Activated T-cell treated with anti-CD3 and anti-CD28 coated beads, Interleukin-2, amount 50 U/mL, for 48 hours (primary cell): ENCODE measurements around the gene ACSS1.

Experiments used
- DNase-seq, 2 experiments: peaks; one replicate each; pipeline ENCODE4 v3.0.0-alpha.2; 2020

The ACSS1 gene

DNA sequence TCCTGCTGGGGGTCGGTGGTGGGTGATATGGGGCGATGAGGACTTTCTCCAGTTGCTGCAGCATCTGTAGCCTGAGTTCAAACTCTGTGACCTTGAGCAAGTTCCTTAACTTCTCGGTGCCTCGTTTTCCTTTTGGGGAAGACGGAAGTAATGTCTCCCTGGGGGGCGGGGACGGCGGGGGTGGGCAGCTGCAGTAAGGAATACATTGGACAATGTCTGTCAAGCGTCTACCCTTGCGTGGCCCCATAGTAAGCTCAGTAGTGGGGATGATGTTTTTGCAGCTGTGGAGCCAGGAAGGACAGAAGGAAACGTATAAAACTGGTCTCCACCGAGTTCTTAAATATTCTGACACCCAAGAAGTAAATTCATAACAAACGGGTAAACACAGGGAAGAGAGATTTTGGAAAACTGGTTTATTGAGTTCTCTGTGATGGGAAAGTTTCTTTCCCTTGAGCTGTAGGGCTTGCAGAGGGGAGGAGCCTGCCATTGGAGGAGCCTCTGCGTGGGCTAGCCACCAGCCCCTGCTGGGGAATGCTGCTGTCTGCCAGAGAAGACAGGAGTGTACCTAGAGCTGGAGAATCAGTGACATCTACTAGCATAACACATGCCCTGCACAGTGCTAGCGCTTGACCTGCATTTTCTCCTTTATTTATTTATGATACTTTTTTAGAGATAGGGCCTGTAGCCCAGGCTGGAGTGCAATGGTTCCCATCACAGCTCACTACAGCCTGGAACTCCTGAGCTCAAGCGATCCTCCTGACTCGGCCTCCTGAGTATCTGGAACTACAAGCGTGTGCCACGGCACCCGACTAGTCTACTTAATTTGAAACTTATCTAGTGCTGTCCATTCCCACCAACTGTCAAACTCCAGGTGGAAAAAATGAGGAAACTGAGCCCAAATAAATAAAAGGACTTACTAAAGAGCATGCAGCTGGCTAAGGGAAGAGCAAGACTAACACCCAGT lies 1.2 kb upstream of the ACSS1 start:
- no peak for DNase-seq

DNA sequence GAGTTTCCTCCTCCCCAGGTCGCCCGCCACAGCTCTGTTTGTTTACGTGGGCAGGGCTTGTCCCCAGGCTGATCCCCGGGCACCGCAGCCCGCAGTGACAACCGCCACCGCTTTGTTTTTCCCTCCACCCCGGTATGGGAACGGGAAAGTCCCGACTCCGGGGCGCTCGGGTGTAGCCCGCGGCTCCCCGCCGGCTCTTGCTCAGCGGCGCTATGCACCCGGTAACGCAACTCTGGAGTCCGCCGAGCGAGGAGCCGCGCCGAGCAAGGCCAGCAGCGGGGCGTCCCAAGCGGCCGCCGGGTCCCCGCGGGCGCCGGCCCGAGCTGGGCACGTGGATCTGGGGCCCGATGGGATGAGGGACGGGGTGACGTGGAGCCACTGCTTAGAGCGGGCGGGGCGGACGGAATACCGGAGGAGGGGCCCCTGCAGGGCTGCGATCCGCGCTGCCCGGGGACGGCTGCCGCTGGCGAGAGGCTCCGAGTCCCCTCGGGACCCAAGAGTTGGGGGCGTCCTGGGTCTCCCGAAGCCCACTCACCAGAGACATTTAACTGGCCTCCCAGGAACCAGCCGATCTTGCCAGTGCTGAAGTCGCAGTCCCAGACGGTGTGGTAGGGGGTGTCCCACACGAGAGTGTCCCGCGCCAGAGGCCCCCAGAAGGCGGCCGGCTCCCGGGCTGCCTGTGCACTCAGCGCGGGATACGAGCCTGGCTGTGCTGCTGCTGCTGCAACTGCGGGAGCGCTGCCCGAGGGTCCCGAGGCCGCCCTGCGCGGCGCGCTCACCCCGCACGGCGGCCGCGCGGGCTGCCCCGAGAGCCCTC lies 497 bp downstream of the ACSS1 start:
- peak; percentile 80 to 85 for DNase-seq

DNA sequence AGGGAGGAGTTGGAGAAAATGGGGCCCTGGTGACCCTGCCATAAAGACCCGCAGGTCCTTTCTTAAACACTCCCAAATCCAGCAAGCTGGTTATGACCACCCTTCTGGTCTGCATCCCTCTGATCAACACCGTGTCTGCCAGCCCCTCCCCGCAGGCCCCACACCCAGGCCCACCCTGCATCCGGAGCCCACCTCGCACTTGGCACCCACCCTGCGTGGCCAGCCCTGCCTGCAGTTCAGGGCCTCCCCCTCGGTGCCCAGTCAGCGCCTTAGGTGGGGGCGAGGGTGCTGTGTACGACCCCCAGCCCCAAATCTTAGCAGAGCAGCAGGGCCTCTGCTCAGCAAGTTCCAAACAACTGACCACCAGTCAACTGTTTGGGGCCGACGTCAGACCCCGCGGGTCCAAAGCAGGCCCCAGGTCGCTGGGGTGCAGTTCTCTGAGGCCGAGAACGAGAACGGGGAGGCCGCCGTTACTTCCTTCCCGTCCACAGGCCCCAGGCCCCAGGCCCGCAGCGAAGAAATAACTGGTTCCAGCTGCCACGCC lies 1.2 kb downstream of the ACSS1 start:
- no peak for DNase-seq

DNA sequence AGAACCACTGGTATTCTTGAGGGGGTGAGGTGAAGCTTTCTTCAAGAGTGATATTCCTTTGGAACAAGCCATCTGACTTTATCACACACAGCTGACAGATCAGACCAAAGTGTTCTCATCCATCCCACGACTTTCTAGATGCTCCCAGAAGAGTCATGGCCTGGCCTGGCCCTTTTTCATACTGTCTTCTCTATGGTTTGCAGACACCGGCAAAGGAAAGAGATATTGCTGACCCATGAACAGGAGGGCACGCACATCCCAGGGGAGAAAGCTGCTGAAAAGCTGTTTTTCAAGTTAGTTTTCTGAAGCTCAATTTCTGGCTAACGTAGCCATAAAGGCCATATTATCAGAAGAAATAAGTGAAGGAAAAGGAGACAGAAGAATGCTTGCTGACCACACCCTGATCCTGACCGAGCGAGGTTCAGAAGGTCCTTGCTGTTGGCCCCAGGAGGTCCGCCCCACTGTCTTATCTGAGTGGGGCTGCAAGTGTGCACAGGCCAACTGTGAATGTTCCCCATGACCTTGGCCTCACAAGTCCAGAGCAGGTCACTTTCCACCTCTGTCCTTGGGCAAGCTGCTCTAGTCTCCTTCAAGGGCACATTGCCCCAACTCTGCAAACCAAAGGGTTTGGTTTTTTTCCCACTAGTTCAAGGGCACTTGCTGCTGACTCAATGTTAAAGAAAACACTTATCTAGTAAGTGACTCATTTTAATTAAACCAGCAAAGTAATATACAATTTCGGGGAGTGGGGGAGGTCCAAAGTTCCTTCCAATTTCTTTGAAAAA lies 2.0 kb downstream of the ACSS1 start:
- no peak for DNase-seq

- no peak for DNase-seq
Observed at GRCh38 chr20:25054995-25055629, 2.8 kb downstream of the ACSS1 start.

DNA sequence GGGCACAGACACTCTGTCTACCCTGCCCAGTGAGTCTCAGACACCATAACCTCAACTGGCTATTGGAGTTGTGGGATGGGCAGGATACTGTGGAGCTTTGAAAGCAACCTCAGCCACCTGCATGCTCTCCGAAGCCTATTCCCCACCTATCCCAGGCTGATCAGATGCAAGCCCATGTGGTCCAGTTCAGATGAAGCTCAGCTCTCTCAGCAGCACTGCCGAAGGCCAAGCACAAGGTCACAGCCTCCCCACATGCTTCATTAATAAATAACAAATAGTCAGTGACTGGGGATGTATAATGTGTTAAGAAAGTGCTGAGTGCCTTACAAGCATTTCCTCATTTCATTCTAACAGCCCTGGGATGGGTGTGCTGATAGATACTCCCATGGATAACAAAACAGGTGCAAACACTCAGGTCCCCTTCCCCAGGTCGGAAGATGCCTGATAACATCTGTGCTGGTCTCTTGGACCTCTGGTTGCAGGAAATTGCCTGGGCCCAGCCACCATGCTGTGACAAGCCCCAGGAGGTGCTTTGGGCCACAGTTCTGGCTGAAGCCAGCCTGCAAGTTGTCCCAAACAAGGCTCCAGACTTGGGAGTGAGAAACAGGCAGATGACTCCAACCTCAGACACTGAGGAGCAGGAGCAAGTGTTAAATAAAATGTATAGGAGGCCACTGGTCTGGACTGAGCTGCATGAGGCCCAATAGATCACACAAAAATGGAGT lies 3.7 kb downstream of the ACSS1 start:
- DNase-seq, result no peak

DNA sequence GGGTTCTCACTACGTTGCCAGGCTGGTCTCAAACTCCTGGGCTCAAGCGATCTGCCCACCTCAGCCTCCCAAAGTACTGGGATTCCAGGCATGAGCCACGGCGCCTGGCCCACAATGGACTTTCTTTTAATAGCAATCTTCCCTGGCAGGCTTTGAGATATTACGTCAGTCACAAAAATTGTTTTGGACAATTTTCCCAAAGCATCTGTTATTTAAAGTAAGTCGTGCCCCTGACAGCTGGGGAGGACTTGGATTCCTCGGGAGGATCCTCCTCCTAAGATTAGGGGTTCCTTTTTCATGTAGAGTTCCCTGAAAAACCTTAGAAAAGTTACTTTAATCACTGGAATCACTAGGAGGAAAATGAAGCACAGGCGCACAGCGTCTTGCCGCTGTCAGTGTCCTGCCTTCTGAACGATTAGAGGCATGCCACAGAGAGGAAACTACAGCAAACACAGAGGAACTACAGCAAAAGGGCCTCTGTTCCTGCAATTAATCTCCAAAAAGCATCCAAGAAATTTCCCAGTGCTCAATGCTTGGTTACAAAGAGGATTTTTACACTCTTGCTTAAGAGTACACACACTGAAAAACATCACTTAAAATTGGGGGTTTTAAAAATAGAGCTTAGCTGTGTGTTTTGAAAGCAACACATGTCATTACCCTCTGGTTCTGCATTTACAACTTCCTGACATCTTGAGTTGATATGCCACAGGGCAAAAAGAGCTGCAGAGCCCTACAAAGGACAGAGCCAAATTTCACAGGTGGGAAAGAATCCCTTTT lies 4.5 kb downstream of the ACSS1 start:
- no peak for DNase-seq

DNA sequence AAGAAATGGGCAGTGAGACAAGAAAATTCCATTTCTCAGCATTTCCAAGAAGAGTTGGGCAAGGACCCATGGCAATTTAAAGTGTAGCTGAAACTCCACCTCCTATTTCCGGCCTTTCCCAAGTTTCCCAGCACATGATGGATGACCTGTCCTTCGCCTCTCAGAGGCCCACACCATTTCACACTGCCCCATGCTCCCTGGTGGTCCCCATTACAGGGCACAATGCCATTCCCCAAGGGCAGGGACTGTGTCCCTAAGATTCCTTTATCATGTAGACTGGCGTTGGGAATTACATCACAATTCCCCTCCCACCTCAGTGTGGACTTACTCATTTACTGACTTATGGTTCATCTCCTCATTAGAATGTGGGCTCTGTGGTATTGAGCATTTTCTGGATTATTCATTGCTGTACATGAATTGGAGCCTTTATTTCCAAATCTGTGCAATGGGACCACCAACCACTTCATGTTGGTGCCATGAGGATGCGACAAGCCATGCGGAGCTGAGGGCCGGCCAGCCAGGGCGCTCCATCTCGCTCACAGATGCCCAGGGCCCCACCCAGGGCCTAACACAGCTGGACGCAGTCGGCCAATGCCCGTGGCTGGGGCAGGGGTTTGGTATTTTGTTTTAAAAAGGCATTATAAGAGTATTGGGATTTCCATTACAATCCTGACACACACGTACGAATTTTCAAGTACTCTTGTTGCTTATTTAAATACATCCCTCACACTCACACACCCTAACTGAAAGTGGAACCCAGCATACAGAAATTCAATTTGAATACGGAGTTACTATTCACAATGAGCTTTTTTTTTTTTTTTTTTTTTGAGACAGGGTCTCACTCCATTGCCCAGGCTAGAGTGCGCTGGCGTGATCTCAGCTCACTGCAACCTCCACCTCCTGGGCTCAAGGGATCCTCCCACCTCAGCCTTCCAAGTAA lies 5.4 kb downstream of the ACSS1 start:
- no peak for DNase-seq

DNA sequence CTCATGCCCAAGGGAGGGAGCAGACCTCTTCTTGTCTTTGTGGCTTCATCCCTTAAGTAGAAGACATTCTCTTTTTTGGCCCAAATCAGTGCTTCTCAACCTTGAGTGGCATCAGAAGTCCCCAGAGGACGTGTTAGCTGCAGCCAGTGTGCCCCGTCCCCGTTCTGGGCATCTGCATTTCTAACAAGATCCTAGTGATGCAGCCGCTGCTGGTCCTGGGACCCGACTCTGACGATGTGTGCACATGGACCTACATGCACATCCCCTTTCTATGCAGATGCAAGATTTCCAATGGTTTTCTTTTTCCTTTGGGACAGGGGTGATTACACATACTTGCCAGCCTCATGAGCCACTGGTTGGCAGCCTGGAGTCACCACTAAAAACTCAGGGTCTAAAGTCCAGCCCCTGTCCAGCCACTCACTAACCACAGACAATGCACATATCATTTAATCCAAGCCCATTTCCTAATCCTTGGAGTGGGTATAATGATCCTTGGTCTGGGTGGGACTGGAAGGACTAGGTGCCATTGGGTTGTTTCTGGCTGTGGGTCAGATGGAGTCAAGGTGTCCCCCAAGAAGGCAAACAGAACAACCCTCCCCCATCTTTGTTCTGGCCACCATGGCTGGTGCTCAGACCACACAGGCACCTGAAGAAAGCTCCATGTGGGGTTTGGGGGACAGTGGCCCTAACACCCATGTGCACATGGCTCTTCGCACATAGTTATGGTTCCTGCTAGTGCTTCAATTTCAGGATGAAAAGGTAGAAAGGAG lies 6.4 kb downstream of the ACSS1 start:
- no peak for DNase-seq

DNA sequence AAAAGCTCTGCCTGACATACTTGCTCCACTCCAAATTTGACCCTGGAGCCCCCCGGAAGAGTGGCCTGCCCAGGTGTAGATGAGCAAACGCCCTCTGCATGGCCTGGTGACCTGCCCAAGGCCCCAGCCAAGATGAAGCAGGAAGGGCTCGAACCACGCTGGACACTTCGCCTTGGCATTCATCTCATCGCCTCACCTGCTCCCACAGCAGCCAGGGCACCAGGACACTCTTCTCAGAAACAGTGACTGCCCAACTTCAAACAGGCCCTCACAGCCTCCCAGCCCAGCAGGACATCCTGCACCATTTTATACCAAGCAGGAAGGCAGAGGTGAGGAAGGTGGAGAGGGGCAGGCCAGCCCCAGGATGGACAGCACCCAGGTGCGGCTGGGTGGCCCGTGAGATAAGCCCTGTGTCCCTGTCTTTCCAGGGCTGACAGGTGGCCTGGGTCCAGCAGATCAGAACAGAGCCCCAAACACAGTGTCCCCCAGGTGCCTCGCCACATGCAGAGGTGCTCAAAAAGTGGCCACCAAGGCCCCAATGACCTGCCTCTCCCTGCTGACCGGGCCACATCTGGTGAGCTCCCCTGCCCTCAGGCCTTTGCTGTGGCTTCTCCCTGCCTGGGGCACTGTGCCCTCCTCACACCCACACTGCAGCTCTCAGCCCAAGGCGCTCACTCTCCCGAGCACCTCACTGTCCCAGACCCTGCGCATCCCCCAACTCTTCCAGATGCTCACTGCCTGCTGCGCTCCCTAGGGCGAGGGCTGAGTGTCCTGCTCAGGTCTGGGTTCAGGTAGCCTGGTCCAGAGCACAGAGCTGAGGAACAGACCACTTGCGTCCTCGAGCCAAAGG lies 7.2 kb downstream of the ACSS1 start:
- DNase-seq, result no peak

DNA sequence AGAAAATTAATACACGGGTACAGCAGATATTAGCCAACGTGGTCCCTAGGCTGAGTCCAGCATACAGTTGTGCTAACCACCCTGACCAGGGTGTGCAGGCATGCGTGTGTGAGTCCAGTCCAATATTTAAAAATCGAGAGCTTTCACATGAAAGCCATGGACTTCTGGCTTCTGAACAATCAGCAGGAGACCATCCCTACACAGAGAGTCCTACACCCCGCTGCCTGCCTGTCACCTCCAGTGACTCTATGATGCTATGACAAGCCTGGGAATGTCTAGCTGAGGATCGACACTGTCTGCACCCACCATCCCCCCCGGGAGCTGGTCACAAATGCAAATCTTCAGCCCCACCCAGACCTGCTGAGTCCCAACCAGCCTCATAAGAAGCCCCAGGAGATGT lies 7.9 kb downstream of the ACSS1 start:
- no peak for DNase-seq

DNA sequence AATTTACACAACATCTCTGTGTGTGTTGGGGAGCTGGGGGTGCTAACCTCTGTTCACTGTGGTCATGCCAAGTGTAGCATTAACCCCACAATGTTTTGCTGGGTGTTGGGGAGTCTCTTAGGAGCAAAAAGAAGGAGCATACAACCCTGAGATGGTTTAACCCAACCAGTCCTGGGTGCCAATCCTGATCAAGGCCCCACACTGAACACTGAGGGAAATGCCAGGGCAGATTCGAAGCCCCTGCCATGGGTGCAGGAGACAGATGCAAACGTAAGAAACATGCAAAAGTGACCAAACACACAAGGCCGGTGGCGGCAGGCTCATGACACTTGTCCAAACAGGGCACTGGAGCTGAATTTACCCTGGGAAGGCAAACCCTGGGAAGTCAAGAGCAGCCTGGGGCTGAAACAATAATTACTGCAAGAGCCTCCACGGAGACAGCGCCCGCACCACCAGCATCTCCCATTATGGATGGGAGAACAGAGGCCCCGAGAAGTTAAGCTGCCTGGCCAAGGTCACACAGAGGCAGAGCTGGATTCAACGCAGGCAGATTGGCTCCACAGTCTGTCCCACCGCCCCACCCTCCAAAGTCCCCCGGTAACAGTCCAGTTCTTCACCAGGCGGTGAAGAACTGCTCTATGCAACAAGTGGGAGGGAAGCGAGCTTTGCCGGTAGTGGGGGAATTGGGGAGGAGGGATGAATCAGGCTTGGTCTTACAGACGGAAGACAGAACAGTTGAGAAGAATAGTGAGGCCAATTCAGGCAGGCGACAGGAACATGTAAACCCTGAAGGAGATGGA lies 8.5 kb downstream of the ACSS1 start:
- no peak for DNase-seq

GRCh38 chr20:25048519-25048952 lies 9.4 kb downstream of the ACSS1 start:
- no peak for DNase-seq

DNA sequence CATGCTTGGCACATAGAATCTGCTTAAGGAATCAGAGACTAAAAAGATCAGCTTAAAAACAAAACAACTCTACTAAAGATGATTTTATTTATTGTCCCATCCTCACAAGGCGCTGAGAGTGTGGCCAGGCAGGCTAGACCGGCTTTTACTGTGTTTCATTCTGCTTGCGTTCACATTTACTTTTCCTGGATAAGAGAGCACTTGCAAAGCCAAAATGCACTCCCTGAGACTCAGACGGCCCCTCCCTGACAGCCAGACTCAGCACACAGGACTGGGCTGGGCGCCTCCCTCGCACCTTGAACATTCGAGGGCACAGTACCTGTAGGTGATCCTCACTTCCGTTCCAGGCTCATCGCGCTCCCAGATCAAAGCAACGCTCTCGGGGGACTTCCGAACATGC lies 10.2 kb downstream of the ACSS1 start:
- DNase-seq, result no peak

DNA sequence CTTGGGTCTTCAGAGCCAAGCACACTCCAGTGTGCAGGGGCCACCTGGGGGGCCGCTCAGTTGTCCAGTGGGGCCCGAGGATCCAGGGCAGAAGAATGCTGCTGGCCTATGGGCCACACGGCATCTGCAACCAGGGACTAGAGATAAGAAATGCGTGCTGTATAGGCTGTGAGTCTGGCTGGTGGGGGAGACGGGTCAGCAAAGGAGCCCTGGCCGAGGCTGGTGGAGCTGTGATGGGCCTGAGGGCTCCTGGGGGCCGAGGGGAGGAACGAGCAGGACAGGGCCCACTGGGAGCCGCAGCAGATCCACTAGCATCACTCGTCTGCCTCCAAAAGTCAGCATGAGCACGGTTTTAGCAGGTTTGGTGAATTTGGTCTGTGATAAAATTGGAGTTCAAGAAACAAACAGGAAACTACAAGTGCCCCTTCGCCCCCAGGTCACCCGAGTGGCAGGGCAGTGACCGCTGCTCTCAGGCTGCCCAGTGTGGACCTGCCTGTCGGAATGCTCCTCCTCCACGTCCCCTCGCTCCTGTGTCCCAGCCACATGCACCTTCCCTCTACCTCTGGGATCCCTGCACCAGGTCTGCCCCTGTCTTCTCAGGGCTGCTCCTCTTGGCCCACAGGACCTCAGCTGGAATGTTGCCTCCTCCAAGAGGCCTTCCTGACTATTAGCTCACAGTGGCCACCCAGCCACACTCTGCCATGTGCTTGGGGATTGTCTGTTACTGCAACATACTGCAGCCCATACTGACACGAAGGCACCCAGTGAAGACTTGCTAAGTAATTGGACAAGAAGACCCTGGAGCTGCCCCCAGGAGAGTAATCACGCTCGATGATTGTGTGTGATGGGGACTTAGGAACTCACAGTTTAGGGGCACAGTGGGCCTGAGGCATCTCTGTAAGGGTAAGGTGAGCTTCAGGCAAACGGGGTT lies 10.9 kb downstream of the ACSS1 start:
- no peak for DNase-seq

- no peak for DNase-seq
Observed at GRCh38 chr20:25046181-25046641, 11.7 kb downstream of the ACSS1 start.
